HG03521 (cell line): ENCODE results near the gene NGLY1.
A peak's percentile ranks its signal among the peaks of the same experiment; 100 is the strongest.

Experiments
- ATAC-seq: cut with Tn5 transposase; IDR thresholded peaks from one replicate; pipeline ENCODE4 v1.9.1; 2021; ENCODE audit warnings: mild to moderate bottlenecking, moderate library complexity; ENCODE audit not compliant: unreplicated experiment

Gene NGLY1

GRCh38 chr3:25785826-25786225 is 2.6 kb upstream of the NGLY1 start:
- ATAC-seq, result no peak

- no peak for ATAC-seq
Measured at GRCh38 chr3:25784971-25785370, 1.7 kb upstream of the NGLY1 start.

DNA sequence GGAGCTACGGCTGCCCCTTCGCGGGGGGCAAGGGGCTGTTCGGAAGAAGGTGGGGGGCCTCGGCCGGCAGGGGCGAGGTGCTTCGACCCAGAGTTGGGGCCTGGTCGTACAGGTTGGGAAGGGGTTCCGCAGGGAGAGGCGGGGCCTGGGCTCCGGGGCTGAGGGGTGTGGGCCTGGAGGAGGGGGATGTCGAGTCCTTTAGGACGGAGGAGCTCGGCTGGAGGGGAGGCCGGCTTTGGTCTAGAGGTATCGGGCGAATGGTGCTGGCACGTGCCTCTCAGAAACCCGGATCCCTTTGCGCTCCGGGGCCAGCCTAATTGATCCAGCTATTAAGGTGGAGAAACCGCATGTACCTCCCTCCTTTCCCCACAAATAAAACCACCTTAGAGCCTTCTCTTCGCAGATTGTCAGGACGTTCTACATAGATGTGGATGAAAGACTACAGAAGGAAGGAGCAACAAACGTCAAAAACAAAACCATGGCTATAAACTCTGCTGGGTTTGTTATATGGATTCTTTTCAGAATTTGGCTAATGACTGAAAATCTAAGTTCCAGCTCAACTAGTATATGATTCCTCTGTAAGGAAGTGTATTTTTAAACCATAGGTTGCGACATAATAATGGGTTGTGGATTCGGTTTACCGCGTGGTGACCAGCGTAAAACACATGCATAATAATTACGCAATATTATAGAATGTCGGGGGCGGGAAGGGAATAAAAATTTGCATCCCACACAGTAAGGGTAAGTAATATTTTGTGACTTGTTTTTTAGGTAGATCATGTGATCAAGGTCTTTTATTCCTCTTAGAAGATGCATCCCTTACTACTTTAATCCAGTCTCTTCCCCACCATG is 644 bp upstream of the NGLY1 start:
- ATAC-seq, result peak; percentile 18

GRCh38 chr3:25782636-25782937 is 656 bp downstream of the NGLY1 start:
- no peak for ATAC-seq

DNA sequence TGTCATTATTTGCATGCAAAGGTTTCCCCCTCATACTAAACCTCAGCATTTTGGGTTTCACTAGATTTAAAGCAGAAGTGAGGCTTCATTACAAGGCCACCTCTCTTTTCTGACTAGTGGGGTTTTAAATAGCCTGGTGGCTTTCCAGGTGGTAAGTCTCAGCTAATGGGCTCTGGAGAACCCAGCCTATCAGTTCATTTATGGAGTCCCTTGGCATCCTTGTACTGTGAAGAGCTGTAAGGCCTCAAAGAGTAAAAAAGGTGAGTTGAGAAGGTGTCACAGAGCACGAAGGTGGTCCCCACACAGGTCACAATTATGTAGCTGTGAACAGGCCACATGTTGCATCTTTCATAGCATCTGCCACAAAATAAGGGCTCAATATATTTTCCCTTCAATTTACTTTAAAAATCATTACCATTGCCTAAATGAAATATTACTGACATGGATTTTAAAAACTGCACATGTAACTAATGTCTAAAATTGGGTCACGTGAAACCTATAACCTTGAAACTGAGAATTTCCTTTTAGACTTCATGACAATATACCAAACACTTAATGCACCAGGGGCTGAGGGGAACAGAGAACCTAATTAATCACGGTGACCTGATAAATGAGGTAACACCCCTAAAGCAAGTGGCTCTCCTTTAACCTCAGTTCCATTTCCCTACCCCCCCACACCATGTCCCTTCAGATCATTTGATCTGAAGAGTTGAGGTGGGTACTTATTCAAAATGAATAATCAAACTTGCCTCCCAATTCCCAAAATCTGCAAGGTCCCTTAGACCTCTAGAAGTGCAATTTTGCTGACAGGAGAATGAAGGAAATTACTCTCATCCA is 1.3 kb downstream of the NGLY1 start:
- peak; percentile 55 for ATAC-seq

DNA sequence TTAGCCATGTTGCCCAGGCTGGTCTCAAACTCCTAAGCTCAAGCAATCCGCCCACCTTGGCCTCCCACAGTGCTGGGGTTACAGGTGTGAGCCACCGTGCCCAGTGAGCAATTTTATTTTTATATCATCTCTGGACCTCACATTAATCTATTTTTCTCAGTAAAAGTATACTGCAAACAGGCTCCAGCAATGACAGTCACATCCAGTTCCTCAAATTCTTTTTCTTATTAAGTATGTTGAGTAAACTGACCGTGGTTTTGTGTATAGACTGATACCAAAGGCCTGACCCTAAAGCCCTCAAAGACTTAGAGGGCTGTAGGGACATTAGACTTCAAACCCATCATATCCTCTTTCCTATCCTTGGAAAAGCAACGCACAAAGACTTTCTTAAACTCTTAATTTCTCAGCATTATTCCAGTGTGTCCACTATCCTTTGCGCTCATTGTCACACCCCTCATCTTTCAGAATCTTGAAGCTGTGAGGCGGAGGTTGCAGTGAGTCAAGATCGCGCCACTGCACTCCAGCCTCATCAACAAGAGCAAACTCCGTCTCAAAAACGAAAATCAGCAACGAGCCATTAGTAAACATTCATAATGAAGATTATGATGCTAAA is 2.0 kb downstream of the NGLY1 start:
- no peak for ATAC-seq

GRCh38 chr3:25780618-25781017 is 2.6 kb downstream of the NGLY1 start:
- ATAC-seq, result no peak

GRCh38 chr3:25775936-25776335 is 7.3 kb downstream of the NGLY1 start:
- peak; percentile 57 for ATAC-seq

DNA sequence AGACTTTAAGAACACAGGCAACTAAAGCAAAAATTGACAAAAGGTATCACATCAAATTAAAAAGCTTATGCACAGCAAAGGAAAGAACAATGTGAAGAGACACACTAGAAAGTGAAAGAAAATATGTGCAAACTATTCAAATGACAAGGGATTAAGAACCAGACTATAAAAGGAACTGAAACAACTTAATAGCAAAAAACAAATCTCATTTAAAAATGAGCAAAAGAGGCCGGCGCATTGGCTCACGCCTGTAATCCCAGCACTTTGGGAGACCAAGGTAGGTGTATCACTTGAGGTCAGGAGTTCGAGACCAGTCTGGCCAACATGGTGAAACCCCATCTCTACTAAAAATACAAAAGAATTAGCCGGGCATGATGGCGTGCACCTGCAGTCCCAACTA is 14.4 kb downstream of the NGLY1 start:
- peak; percentile 96 for ATAC-seq

- ATAC-seq, result no peak
Measured at GRCh38 chr3:25751725-25752124, 31.5 kb downstream of the NGLY1 start.

- ATAC-seq, result no peak
Measured at GRCh38 chr3:25751048-25751447, 32.2 kb downstream of the NGLY1 start.

GRCh38 chr3:25749031-25749581 is 34.1 kb downstream of the NGLY1 start:
- ATAC-seq, result no peak

DNA sequence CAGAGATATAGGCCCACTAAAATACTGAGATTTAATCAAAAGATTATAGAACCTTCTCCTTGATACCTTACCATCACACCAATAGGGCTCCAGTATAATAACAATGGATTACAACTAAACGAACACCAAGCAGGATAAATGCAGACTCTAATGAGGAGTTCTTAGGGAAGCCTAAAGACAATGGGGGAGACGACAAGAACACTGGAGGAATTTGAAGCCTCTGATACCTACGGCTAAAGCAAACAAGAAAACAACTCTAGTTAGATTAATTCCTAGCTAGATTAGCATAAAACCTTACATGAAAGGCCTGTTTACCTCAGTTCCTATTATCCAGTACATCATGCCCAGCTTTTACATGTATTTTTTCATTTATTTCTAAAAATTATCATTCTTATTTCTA is 35.1 kb downstream of the NGLY1 start:
- ATAC-seq, result no peak

DNA sequence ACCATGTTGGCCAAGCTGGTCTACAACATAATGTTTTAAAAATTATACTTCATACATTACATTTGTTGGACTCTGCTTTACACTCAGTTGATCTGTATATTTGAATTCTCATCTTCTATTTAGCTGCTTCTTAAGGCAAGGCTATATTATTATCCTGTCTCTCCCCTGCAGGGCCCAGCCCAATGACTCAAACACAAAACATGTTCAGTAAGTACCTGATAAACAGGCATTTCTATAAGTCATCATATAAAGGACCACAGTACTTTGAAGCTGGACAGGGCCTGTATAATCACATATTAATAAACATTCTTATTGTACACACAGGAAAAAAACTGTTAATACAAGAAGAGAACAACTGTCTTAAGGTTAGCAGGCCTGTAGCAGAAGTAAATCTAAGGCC is 36.2 kb downstream of the NGLY1 start:
- no peak for ATAC-seq

DNA sequence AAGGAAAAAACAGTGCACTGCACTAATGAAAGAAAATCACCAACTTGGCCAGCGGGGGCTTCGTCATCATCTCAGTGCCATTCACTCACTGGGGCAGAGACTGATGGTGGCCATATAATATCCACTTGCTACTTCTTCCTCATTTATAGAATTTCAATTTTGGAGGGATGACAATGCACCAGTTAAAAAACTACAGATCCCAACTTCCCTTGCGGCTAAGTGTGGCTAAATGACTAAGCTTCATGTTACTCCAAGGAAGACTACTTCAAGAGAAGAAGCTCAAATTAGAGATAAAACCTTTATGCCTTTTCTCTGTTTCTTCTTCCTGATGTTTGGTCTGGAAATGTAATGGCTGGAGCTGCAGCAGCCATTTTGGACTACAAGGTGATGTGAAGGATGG is 38.8 kb downstream of the NGLY1 start:
- ATAC-seq, result no peak

GRCh38 chr3:25728101-25728500 is 55.1 kb downstream of the NGLY1 start:
- ATAC-seq, result no peak

DNA sequence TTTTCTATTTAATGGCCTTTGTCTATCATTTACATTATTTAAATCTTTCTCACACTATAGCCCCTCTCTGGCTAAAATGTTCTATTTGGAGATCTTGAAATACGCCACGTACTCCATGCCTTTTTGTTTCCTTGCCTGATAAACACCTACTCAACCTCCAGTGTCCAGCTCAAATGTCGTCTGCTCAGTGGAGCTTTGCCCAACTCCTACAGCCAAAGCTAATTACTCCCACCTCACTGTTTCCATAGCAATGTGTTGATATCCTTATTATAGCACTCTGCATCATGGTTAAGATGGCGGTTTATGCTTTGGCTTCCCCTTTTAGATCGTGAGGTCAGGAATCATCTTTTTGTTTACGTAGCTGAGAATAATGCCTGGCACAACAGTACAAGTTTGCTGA is 55.9 kb downstream of the NGLY1 start:
- no peak for ATAC-seq

- ATAC-seq, result no peak
Measured at GRCh38 chr3:25725810-25726209, 57.4 kb downstream of the NGLY1 start.

DNA sequence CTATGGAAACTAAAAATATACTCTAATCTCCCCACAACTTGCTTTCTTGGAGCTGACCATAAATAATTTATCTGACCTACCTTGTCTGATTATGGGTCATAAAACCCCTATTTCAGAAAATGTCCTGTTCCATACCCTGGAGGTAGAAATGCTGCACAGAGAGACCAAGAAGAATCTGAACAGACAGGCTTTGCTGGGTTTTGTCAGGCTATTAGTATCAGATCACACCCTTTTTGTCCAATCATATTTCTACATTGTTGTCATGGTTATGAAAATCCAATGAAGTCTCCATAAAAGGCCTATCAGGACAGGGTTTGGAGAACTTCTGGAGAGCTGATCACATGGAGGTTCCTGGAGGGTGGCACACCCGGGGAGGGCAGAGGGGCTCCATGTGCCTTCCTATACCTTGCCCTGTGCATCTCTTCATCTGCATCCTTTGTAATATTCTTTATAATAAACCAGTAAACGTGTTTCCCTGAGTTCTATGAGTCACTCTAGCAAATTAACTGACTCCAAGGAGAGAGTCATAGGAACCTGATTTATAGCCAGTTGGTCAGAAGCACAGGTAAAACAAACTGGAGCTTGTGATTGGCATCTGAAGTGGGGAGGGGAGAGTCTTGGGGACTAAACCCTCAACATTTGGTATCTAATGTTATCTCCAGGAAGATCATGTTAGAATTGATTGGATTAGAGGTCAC is 58.1 kb downstream of the NGLY1 start:
- ATAC-seq, result no peak

DNA sequence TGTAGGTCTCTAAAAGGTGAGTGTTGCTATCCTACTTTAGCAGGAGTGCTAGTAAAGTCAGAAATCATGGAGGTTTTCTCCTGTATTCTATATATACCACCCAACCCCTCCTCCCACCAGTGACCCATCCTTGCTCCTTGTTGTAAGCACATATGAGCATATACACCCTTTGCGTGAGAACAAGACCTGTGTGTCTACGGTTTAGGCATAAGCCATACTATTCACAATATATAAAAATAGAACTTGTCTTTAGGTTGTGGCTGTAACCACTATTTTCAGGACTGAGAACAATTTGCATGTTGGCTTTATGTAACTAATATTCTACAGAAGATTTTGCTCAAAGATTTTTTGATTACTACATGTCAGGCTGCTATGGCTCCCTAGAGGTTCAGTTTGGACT is 59.4 kb downstream of the NGLY1 start:
- ATAC-seq, result peak; percentile 90

GRCh38 chr3:25719321-25719720 is 63.9 kb downstream of the NGLY1 start:
- ATAC-seq, result no peak
